Head of caudate nucleus (tissue), 42 donors: Measurements from ENCODE around the gene SNTG2.
"Not testable (repeated sequence)": the region's sequence is repeated elsewhere in the genome, so short reads cannot be mapped to it uniquely, and the experiment has no call there.

Experiments used
- DNase-seq, 42 donors: peaks; one replicate each; pipeline versions ENCODE4 v3.0.0 to v3.0.0-alpha.2; 2020 to 2021; ENCODE audit warnings: mixed read lengths in 7 of 42
- intact Hi-C: fragments of 100-400 bp; cut with DNase I; formaldehyde crosslinking; loops from one replicate; pipeline ENCODE4 v1.15.0; 2022

The SNTG2 gene

DNA sequence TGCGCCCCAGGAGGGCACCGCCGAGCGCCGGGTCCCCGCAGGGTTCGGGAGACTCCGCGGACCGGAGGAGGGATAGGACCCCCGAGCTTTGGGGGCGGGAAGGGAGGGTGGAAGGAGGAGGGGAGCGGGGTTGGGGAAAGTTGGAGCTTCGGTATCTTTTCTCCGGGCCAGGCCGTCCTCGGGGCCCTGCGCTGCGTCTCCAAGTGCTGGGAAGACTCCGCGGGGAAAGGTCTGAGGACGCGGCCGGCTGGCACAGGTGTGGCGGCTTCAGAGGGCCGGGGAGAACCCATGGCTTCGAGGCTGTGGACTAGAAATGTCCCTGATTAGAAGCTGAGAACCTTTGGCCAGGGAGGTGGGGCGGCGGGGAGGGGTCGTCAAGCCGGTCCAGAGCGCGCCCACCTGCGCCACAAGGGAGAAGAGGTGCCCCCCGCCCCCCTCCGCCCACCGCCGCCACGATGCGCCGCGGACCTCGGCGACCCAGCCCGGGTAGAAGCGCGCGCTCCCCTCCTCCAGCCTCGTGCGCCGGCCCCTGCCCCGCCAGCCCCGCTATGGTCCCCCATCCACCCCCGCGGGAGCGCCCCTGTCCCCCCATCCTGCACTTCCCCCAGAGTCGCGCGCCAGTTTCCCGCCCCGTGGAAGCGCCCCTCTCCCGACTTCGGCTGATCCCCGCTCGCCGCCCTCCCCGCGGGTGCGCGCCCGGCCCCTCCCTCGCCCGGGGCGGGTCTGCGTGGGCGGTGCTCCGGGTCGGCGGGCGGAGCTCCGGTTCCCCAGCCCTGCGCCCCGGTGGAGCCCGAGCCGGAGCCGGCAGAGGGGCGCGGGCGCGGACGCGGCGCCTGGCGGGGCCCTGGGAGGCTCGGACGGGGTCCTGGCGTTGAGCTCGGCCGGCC is at the start of gene SNTG2:
Gene SNTG2 (plus strand): TSS at position 770 of the 887 bp plus-strand sequence. CDS start 148 bp downstream, outside the sequence.
- intact Hi-C loops, result no loop called here
- DNase-seq, result peak in 29 of 42 donors; percentile 23 to 75 (median 52)

GRCh38 chr2:902584-902983 is 48.1 kb upstream of the SNTG2 start:
- peak in 2 of 42 donors; percentile 13 to 32 for DNase-seq
- intact Hi-C loops, result no loop called here

- intact Hi-C loops, result no loop called here
- DNase-seq, result peak in 2 of 42 donors; percentile 12 to 14
Measured at GRCh38 chr2:903223-903900, 47.3 kb upstream of the SNTG2 start.

GRCh38 chr2:904246-905024 is 46.2 kb upstream of the SNTG2 start:
- intact Hi-C loops, result no loop called here
- DNase-seq, result peak in 3 of 42 donors; percentile 3 to 20 (median 12)

DNA sequence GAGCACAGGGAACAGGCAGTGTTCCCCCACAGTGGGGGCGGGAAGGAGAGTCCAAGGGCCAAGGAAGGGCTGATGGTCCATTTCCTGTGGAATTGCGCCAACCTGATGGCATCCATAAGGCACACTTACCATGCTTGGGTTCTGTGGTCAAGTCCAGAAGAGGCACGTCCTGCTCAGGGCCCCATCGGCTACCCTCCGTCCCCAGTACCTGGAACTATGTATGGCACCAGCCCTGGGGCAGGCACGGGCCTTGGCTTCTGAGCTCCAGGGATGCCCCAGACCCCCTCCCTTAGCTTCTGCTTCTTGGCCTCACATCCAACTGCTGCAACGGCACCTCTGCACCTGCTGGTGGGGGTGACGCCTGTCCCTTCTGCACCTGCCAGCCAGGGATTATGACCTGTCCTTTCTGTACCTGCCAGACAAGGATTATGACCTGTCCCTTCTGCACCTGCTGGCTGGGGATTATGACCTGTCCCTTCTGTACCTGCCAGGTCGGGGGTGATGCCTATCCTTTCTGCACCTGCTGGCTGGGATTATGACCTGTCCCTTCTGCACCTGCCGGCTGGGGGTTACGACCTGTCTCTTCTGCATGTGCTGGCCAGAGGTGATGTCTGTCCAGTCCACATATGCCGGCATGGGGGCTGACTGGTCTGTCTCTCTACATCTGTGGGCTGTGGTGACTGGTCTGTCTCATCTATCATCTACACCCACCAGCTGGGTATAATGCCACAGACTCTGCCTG is 45.4 kb upstream of the SNTG2 start:
- peak in 3 of 42 donors; percentile 18 to 29 (median 28) for DNase-seq
- intact Hi-C loops, result no loop called here

DNA sequence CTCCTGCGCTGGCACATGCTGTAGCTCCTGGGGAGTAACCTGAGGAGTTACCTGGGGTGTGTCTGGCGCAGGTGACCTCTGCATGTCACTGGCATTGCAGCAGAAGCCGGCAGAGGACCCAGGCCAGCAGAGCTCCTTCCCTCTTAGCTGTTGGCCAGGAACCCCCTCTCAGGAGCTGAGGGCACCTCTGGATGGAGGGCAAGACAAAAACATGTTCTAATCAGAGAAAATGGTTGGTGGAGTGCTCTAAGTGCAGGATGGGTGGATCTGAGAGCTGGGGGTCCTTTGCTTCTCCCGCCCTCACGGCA is 44.9 kb upstream of the SNTG2 start:
- intact Hi-C loops, result no loop called here
- peak in 2 of 42 donors; percentile 16 to 21 for DNase-seq

DNA sequence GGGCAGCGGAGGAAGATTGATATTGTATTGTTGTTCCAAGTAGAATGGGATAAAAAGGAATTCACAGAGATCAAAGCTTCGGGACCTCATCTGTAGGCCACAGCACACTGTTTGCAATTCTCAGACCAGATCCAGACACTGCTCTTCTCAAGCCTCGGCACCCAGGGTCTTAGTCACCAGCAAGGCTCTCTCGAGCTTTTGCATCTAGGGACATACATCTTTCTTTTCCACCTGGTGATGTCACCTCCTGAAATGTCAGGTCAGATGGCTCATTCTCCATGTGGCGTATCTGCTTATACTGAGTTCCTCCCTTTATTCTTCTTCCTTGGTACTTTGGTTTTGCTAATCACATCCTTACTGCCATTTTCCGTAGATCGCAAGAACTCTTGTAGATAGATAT is 42.9 kb upstream of the SNTG2 start:
- intact Hi-C loops, result no loop called here
- peak in 1 of 42 donors; percentile 35 for DNase-seq

DNA sequence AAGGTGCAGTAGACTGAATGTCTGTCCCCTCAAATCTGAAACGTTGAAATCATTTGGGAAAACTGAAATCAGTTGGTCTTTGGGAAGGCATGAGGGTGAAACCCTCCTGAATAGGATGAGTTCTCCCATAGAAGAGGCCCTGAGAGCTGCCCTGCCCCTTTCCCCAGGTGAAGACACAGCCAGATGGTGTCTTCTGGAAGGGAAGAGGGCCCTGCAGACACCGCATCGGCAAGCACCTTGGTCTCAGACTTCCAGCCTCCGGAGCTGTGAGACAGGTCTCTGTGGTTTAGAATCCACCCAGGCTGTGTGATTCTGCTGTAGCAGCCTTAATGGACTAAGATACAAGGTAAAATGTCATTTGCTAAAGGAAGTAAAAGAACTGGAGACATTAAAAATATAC is 42.1 kb upstream of the SNTG2 start:
- intact Hi-C loops, result no loop called here

DNA sequence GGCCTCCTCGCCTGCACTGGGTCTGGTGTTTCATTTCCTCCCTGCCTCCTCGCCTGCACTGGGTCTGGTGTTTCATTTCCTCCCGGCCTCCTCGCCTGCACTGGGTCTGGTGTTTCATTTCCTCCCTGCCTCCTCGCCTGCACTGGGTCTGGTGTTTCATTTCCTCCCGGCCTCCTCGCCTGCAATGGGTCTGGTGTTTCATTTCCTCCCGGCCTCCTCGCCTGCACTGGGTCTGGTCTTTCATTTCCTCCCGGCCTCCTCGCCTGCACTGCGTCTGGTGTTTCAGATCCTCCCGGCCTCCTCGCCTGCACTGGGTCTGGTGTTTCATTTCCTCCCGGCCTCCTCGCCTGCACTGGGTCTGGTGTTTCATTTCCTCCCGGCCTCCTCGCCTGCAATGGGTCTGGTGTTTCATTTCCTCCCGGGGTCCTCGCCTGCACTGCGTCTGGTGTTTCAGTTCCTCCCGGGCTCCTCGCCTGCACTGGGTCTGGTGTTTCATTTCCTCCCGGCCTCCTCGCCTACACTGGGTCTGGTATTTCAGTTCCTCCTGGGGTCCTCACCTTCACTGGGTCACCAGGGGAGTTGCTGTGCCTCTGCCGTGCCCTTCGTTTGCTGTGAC is 40.8 kb upstream of the SNTG2 start:
- peak in 1 of 42 donors; percentile 1 for DNase-seq
- intact Hi-C loops, result not testable (repeated sequence)

More for the DNA sequence above, 42.1 kb upstream of the SNTG2 start:
- DNase-seq, result peak in 2 of 42 donors; percentile 7 to 31

- DNase-seq, result no peak
- intact Hi-C loops, result no loop called here
Measured at GRCh38 chr2:910698-911097, 40.0 kb upstream of the SNTG2 start.

DNA sequence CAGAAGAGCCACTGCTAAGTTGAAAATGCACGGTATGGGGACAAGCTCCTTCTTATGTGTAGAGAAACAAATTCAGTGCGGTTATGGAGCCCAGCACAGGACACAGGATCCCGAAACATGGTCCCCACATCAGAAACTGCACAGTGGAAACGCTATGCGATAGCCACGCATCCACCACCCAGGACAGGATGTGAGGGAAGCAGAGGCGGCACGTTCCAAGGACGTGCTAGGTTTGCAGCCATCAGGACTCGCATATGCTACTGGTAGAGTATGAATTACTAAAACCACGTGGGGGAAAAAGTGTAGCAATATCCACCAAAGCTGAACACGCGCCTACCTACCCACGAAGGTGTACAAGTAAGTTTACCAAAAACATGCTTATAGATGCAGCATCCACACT is 34.7 kb upstream of the SNTG2 start:
- intact Hi-C loops, result no loop called here
- DNase-seq, result peak in 1 of 42 donors; percentile 20

- intact Hi-C loops, result no loop called here
- DNase-seq, result peak in 1 of 42 donors; percentile 3
Measured at GRCh38 chr2:916935-917334, 33.7 kb upstream of the SNTG2 start.

- intact Hi-C loops, result no loop called here
- DNase-seq, result no peak
Measured at GRCh38 chr2:919672-920071, 31.0 kb upstream of the SNTG2 start.

DNA sequence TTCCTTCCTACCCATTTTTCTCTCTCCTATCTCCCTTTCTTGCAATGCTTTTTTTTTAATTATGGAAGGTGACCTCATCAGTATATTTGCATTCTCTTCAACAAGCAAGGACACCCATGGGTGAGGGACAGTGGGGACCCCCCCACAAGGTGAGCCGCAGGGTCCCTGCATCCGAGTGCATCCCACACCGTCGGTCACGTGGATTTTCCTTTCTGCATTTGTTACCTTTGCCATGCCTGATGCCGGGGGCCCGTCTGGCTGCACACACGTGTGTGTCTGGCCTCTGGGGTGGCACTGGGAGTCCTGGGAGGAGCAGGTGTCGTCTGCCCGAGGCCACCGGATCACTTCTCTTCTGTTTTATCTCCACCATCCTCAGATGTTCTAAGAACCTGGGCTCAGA is 30.1 kb upstream of the SNTG2 start:
- DNase-seq, result no peak
- intact Hi-C loops, result no loop called here

- intact Hi-C loops, result no loop called here
- DNase-seq, result no peak
Measured at GRCh38 chr2:920999-921398, 29.6 kb upstream of the SNTG2 start.

- no peak for DNase-seq
- intact Hi-C loops, result no loop called here
Measured at GRCh38 chr2:922185-922584, 28.5 kb upstream of the SNTG2 start.

DNA sequence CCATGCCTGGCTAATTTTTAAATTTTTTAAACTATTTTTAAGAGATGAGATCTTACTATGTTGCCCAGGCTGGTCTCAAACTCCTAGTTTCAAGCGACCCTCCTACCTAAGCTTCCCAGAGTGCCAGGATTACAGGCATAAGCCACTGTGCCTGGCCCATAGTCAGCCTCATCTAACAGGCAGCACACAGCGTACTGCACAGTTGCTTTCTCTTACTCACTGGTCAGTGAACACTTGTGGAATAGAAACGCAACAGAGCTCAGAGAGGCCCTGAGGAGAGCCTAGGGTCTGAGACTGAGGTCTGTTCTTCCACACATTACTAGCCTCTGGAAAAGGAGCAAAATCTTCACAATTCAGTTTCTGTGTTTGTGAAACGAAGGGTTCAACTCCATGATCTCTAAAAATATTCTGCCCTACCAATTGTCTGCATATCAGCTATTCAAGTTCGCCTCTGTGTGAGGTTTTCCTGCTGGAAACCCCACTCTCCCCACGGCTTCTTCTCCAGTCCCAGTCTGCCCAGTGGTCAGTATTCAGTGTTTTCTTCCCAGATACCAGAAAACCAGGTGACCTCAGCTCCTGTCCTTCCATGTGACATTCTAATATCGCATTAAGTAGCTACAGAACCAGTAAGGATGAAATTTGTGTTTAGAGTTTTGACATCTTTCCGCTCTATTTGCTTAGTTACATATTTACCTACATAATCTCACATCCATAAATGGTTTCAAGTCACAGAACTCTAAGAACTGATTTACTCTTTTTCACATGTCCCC is 26.6 kb upstream of the SNTG2 start:
- DNase-seq, result no peak
- intact Hi-C loops, result no loop called here

DNA sequence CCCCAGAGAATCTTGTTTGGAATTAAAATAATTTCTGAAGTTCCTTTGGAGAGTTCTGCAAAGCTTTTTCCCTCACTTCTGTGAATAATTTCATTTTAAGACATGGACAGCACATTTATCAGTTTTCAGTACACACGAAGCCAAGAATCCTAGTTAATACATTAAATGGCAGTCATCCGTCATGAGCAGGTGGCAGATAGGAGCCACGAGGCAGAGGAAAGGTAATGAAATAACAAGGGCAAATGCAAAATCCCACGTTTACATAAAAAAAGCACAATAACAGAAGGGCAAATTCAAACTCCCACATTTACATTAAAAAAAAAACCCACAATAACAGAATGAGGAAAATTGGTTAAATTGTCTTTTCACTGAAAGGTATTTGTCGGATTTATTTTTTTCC is 25.9 kb upstream of the SNTG2 start:
- DNase-seq, result no peak
- intact Hi-C loops, result no loop called here
